Left renal cortex interstitium (tissue), 4 donors: ENCODE measurements around the gene MYPOP. TPM values are rescaled to one million over a fixed set of nuclear protein-coding genes. Genes with fewer than 3 reads are reported as not detected.

Experiments used
- DNase-seq, 4 donors: peaks; one replicate each; pipeline ENCODE4 v3.0.0-alpha.2; 2013; ENCODE audit warnings: low read depth in 4 of 4, low spot score in 2 of 4, missing footprints in 1 of 4
- polyA plus RNA-seq, 4 donors: library from polyadenylated mRNA; unstranded; fragments of 120-200 nt; gene quantifications; one replicate each; pipeline ENCODE4 v1.2.1, GENCODE V29; 2013; ENCODE audit not compliant: insufficient read length in 4 of 4

Gene MYPOP
- polyA plus RNA-seq, 4 donors: 3.7 to 7.2 (median 5.8) TPM

GRCh38 chr19:45866400-45867176, 35.8 kb downstream of the MYPOP start:
- DNase-seq: no peak

GRCh38 chr19:45865269-45865948, 37.0 kb downstream of the MYPOP start:
- DNase-seq: no peak

- no peak for DNase-seq
These were observed 37.8 kb downstream of the MYPOP start for GRCh38 chr19:45864629-45865082.

GRCh38 chr19:45863840-45864628, 38.4 kb downstream of the MYPOP start, which contains the start of gene FOXA3:
Gene FOXA3 (plus strand): TSS chr19:45864326. CDS start chr19:45864457, 131 bp downstream.
- DNase-seq: no peak

- DNase-seq: no peak
These were observed 39.0 kb downstream of the MYPOP start for GRCh38 chr19:45863335-45863839.

GRCh38 chr19:45862564-45863334, 39.7 kb downstream of the MYPOP start, which contains the start of gene SYMPK:
Gene SYMPK (minus strand): TSS chr19:45863147. CDS start chr19:45854495, 8,652 bp downstream.
- DNase-seq: peak; percentile 79 to 98 (median 97)

GRCh38 chr19:45862271-45862563, 40.2 kb downstream of the MYPOP start:
- no peak for DNase-seq

GRCh38 chr19:45860359-45861259, 41.8 kb downstream of the MYPOP start:
- DNase-seq: no peak

GRCh38 chr19:45854167-45854778, 48.1 kb downstream of the MYPOP start:
- DNase-seq: no peak

- DNase-seq: no peak
These were observed 49.4 kb downstream of the MYPOP start for GRCh38 chr19:45852983-45853382.

GRCh38 chr19:45852145-45852750, 50.2 kb downstream of the MYPOP start:
- no peak for DNase-seq

GRCh38 chr19:45848922-45849321, 53.5 kb downstream of the MYPOP start:
- no peak for DNase-seq

- no peak for DNase-seq
These were observed 54.8 kb downstream of the MYPOP start for GRCh38 chr19:45847663-45848062.

GRCh38 chr19:45842198-45842597, 60.2 kb downstream of the MYPOP start:
- no peak for DNase-seq
